Measurements from ENCODE around the gene LARP6. TPM values are rescaled to one million over a fixed set of nuclear protein-coding genes. Genes with fewer than 3 reads are reported as not detected.

LARP6 gene
- total and polyA plus RNA-seq, 2 donors (not counting 1 experiment from before 2014, with no cell fraction given): not detected

DNA sequence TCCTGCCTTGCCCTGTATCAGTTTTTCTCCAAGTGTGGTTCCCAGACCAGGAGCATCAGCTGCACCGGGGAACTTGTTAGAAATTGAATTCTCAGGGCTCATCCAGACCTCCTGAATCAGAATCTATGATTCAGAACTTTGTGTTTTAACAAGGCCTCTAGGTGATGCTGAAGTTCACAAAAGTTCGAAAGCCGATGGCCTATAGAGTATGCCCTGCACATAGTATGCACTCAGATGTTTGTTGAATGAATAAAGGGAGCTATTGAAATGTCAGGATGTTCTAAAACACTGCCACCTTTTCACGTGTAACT, 664 bp upstream of the LARP6 start:
- intact Hi-C loops (cut with micrococcal nuclease): no loop called here
- Histone ChIP-seq H3K4me3 (ENCODE audit: control extremely low read depth in 1 of 5, extremely low read depth in 1 of 5, insufficient read depth in 1 of 5, low read depth in 2 of 5, low read length in 4 of 5) (no peak overlapping the region), H3K9me3 (ENCODE audit: control extremely low read depth in 1 of 3, control insufficient read depth in 2 of 3, insufficient read depth in 1 of 3, low read length in 2 of 3) (peaks cover 0 to 2% (median 0%) of the 10 kb centered on the region in 3 donors), H3K4me2 (replicated peaks; ENCODE audit: low read depth, low read length, poor library complexity, severe bottlenecking) (peak overlapping the region; percentile 73), H3K9ac (ENCODE audit: low read length) (no peak overlapping the region), H2AFZ (ENCODE audit: insufficient read depth, low read depth, low read length, poor library complexity, severe bottlenecking) (no peak overlapping the region), H3K79me2 (ENCODE audit: control insufficient read depth, insufficient read depth, low read length) (no peaks in the 10 kb centered on the region), H4K20me1 (ENCODE audit: control insufficient read depth, insufficient read depth, low read length, poor library complexity, severe bottlenecking) (no peaks in the 10 kb centered on the region), H3K27me3 (replicated peaks in 1 of 4; ENCODE audit: control extremely low read depth in 1 of 4, control insufficient read depth in 3 of 4, insufficient read depth in 4 of 4, low read length in 3 of 4) (peaks cover 0 to 24% (median 18%) of the 10 kb centered on the region in 4 experiments), H3K36me3 (replicated peaks in 1 of 2; ENCODE audit: control extremely low read depth in 1 of 2, control insufficient read depth in 1 of 2, extremely low read depth in 1 of 2, insufficient read depth in 2 of 2, low read length in 1 of 2) (no peaks in the 10 kb centered on the region), H3K27ac (ENCODE audit: low read length in 2 of 2) (no peak overlapping the region), H3K4me1 (ENCODE audit: control insufficient read depth in 2 of 2, insufficient read depth in 2 of 2, low read length in 2 of 2) (peaks cover 0 to 9% of the 10 kb centered on the region in 2 donors)
- WGBS (ENCODE audit: insufficient coverage): 66% methylated on average over 4 of the region's 4 CpGs
- DNase-seq (no peak), ATAC-seq (ENCODE audit: low read depth) (no peak)
- ChIA-PET CTCF (no interaction called here), POLR2A (no interaction called here)
- TF ChIP-seq EZH2 (IDR thresholded peaks at IDR 0.05; ENCODE audit: borderline replicate concordance, insufficient read depth, low read depth, low read length, poor library complexity, severe bottlenecking): no peak
- TF ChIP-seq, protein P1, sequence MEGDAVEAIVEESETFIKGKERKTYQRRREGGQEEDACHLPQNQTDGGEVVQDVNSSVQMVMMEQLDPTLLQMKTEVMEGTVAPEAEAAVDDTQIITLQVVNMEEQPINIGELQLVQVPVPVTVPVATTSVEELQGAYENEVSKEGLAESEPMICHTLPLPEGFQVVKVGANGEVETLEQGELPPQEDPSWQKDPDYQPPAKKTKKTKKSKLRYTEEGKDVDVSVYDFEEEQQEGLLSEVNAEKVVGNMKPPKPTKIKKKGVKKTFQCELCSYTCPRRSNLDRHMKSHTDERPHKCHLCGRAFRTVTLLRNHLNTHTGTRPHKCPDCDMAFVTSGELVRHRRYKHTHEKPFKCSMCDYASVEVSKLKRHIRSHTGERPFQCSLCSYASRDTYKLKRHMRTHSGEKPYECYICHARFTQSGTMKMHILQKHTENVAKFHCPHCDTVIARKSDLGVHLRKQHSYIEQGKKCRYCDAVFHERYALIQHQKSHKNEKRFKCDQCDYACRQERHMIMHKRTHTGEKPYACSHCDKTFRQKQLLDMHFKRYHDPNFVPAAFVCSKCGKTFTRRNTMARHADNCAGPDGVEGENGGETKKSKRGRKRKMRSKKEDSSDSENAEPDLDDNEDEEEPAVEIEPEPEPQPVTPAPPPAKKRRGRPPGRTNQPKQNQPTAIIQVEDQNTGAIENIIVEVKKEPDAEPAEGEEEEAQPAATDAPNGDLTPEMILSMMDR (IDR thresholded peaks at IDR 0.05): no peak
- Mint-ChIP-seq H3K27ac (no peak overlapping the region), H3K4me1 (peaks cover 11% of the 10 kb centered on the region), H3K27me3 (peaks cover 56% of the 10 kb centered on the region), H3K9me3 (ENCODE audit: insufficient read depth) (no peaks in the 10 kb centered on the region), H3K4me3 (peak overlapping the region; percentile 82)

DNA sequence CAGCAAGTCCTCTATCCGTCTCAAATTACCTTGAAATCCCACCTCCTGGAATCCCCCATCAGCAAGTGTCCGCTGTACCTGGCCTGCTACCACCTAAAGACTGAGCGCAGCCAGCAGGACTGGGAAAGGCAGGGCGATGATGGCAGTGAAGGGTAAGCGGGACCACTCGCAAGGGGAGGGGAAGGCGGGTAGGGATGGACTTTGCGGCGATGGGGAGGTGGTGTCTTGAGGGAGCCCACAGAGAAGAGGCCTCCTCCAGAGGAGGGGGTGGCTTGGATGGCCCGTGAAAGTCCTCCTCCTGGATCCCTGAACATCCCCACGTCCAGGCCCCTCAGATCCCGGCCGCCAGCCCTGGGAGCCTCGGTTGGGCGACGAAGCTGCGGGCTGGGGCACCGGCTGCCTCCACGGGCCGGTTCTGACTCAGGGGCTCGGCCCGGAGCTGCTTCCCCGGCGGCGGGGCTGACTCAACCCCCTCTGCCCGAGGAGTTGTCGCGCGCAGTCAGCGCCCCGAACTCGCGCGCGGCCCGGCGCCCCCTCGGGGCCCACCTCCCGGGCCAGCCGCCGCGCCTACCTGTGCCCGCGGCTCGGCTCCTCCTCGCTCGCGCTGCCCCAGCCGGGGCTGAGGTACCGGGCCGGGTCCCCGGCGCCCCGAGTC, 512 bp downstream of the LARP6 start:
- POLR2A ChIA-PET: no interaction called here
- no peak overlapping the region for H3K9ac ChIP-seq (ENCODE audit: low read length)
- WGBS (ENCODE audit: insufficient coverage): 9% methylated on average over 48 of the region's 54 CpGs
- no peak overlapping the region for H3K27ac ChIP-seq (ENCODE audit: low read length in 2 of 2)
- DNase-seq: peak; percentile 6
- peaks cover 0 to 24% (median 19%) of the 10 kb centered on the region in 4 experiments for H3K27me3 ChIP-seq (replicated peaks in 1 of 4; ENCODE audit: control extremely low read depth in 1 of 4, control insufficient read depth in 3 of 4, insufficient read depth in 4 of 4, low read length in 3 of 4)
- peaks cover 0 to 2% (median 0%) of the 10 kb centered on the region in 3 donors for H3K9me3 ChIP-seq (ENCODE audit: control extremely low read depth in 1 of 3, control insufficient read depth in 2 of 3, insufficient read depth in 1 of 3, low read length in 2 of 3)
- Mint-ChIP-seq H3K9me3 (ENCODE audit: insufficient read depth) (no peaks in the 10 kb centered on the region), H3K27me3 (peaks cover 54% of the 10 kb centered on the region), H3K4me1 (peaks cover 11% of the 10 kb centered on the region), H3K27ac (no peak overlapping the region), H3K4me3 (peak overlapping the region; percentile 62)
- CTCF ChIA-PET: no interaction called here
- peak overlapping the region in 3 of 5 experiments; percentile 30 to 35 (median 33) for H3K4me3 ChIP-seq (ENCODE audit: control extremely low read depth in 1 of 5, extremely low read depth in 1 of 5, insufficient read depth in 1 of 5, low read depth in 2 of 5, low read length in 4 of 5)
- intact Hi-C loops (cut with micrococcal nuclease): no loop called here
- no peaks in the 10 kb centered on the region for H3K36me3 ChIP-seq (replicated peaks in 1 of 2; ENCODE audit: control extremely low read depth in 1 of 2, control insufficient read depth in 1 of 2, extremely low read depth in 1 of 2, insufficient read depth in 2 of 2, low read length in 1 of 2)
- H2AFZ ChIP-seq (ENCODE audit: insufficient read depth, low read depth, low read length, poor library complexity, severe bottlenecking): peak overlapping the region; percentile 38
- peaks cover 0 to 9% of the 10 kb centered on the region in 2 donors for H3K4me1 ChIP-seq (ENCODE audit: control insufficient read depth in 2 of 2, insufficient read depth in 2 of 2, low read length in 2 of 2)
- ATAC-seq (ENCODE audit: low read depth): peak; percentile 31
- H4K20me1 ChIP-seq (ENCODE audit: control insufficient read depth, insufficient read depth, low read length, poor library complexity, severe bottlenecking): no peaks in the 10 kb centered on the region
- H3K4me2 ChIP-seq (replicated peaks; ENCODE audit: low read depth, low read length, poor library complexity, severe bottlenecking): peak overlapping the region; percentile 73
- TF ChIP-seq, protein P1 (IDR thresholded peaks at IDR 0.05): no peak
- TF ChIP-seq EZH2 (IDR thresholded peaks at IDR 0.05; ENCODE audit: borderline replicate concordance, insufficient read depth, low read depth, low read length, poor library complexity, severe bottlenecking): no peak
- no peaks in the 10 kb centered on the region for H3K79me2 ChIP-seq (ENCODE audit: control insufficient read depth, insufficient read depth, low read length)
